Pulmonary artery endothelial cell (primary cell): ENCODE measurements around the gene ACVRL1. TPM values are rescaled to one million over a fixed set of nuclear protein-coding genes. Genes with fewer than 3 reads are reported as not detected.

Source experiments
- DNase-seq: peaks from one replicate; pipeline ENCODE4 v3.0.0-alpha.2; 2011; ENCODE audit warnings: low read depth, low spot score
- total RNA-seq: library from RNA; depleted of rRNA; stranded (reverse); fragments of >200 nt; gene quantifications from 2 replicates; pipeline ENCODE4 v1.2.3, GENCODE V29; 2014

The ACVRL1 gene
- total RNA-seq, 1 donor from 2014 or later, result 664 TPM

GRCh38 chr12:51962737-51963136 lies 55.4 kb downstream of the ACVRL1 start:
- no peak for DNase-seq

- no peak for DNase-seq
Measured at GRCh38 chr12:51963477-51963876, 56.2 kb downstream of the ACVRL1 start.

- no peak for DNase-seq
Measured at GRCh38 chr12:51969643-51970042, 62.3 kb downstream of the ACVRL1 start.

GRCh38 chr12:51970904-51971646 lies 63.8 kb downstream of the ACVRL1 start:
- DNase-seq, result peak; percentile 47

GRCh38 chr12:51971679-51972421 lies 64.5 kb downstream of the ACVRL1 start:
- no peak for DNase-seq

GRCh38 chr12:51972422-51972812 lies 65.1 kb downstream of the ACVRL1 start:
- DNase-seq, result no peak

- DNase-seq, result peak; percentile 74
Measured at GRCh38 chr12:51972849-51973273, 65.6 kb downstream of the ACVRL1 start.

Other genes with a start within 250 kb of the ACVRL1 start
- gene FIGNL2, start 58.8 kb upstream of the ACVRL1 start, total RNA-seq, result 0.18 and 0.53 TPM in 2 replicates
- 0.07 and 0.20 TPM in 2 replicates for gene ANKRD33, start 19.4 kb upstream of the ACVRL1 start, total RNA-seq
- 20.5 and 23.6 TPM in 2 replicates for gene ACVR1B, start 44.2 kb downstream of the ACVRL1 start, total RNA-seq
- gene TAMALIN, start 99.4 kb downstream of the ACVRL1 start, total RNA-seq, result 42.7 and 42.8 TPM in 2 replicates
- 1.1 and 1.5 TPM in 2 replicates for gene NR4A1, start 143.9 kb downstream of the ACVRL1 start, total RNA-seq
- 70.2 and 92.9 TPM in 2 replicates for gene ATG101, start 162.5 kb downstream of the ACVRL1 start, total RNA-seq
- 0.07 and 0.21 TPM in 2 replicates for gene SMIM41, start 172.2 kb downstream of the ACVRL1 start, total RNA-seq